NB4 (cell line): ENCODE data around the gene HTR6.

ENCODE experiments used
- MYC ChIP-seq: IDR thresholded peaks from 2 replicates; pipeline ENCODE4 v1.6.1; 2011; ENCODE audit warnings: low read depth, low read length
- POLR2A ChIP-seq: IDR thresholded peaks from 2 replicates; pipeline ENCODE4 v1.6.1; 2011; ENCODE audit warnings: mild to moderate bottlenecking; ENCODE audit not compliant: insufficient read length; ENCODE audit errors: extremely low read depth
- TF ChIP-seq, protein P1 (sequence below): IDR thresholded peaks from one replicate; pipeline ENCODE4 v1.5.1; 2012; ENCODE audit warnings: low read depth, low read length

DNA sequence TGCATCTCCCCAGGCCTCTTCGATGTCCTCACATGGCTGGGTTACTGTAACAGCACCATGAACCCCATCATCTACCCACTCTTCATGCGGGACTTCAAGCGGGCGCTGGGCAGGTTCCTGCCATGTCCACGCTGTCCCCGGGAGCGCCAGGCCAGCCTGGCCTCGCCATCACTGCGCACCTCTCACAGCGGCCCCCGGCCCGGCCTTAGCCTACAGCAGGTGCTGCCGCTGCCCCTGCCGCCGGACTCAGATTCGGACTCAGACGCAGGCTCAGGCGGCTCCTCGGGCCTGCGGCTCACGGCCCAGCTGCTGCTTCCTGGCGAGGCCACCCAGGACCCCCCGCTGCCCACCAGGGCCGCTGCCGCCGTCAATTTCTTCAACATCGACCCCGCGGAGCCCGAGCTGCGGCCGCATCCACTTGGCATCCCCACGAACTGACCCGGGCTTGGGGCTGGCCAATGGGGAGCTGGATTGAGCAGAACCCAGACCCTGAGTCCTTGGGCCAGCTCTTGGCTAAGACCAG, 14.3 kb downstream of the HTR6 start:
- TF ChIP-seq, protein P1, sequence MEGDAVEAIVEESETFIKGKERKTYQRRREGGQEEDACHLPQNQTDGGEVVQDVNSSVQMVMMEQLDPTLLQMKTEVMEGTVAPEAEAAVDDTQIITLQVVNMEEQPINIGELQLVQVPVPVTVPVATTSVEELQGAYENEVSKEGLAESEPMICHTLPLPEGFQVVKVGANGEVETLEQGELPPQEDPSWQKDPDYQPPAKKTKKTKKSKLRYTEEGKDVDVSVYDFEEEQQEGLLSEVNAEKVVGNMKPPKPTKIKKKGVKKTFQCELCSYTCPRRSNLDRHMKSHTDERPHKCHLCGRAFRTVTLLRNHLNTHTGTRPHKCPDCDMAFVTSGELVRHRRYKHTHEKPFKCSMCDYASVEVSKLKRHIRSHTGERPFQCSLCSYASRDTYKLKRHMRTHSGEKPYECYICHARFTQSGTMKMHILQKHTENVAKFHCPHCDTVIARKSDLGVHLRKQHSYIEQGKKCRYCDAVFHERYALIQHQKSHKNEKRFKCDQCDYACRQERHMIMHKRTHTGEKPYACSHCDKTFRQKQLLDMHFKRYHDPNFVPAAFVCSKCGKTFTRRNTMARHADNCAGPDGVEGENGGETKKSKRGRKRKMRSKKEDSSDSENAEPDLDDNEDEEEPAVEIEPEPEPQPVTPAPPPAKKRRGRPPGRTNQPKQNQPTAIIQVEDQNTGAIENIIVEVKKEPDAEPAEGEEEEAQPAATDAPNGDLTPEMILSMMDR: no peak
- TF ChIP-seq MYC (no peak), POLR2A (no peak)
